Midbrain (tissue), 1 donor: Measurements from ENCODE around the gene TSR1.

Experiments
- DNase-seq: peaks from one replicate; lab custom pipeline; 2025; lab: John Stamatoyannopoulos, UW

Gene TSR1

GRCh38 chr17:2336215-2336851 is at the start of gene TSR1:
Gene TSR1, minus strand, starts transcription at chr17:2336457. Its CDS starts 30 bp downstream, at chr17:2336427.
- peak; percentile 94 for DNase-seq

GRCh38 chr17:2385240-2386210 is 49.3 kb upstream of the TSR1 start:
- no peak for DNase-seq

GRCh38 chr17:2384439-2385127 is 48.3 kb upstream of the TSR1 start:
- no peak for DNase-seq

GRCh38 chr17:2383628-2384167 is 47.4 kb upstream of the TSR1 start:
- no peak for DNase-seq

GRCh38 chr17:2380950-2381649 is 44.8 kb upstream of the TSR1 start:
- no peak for DNase-seq

GRCh38 chr17:2380226-2380922 is 44.1 kb upstream of the TSR1 start:
- DNase-seq = no peak

GRCh38 chr17:2379489-2380225 is 43.4 kb upstream of the TSR1 start:
- DNase-seq = no peak

- DNase-seq = no peak
These were observed 42.6 kb upstream of the TSR1 start for GRCh38 chr17:2378905-2379304.

GRCh38 chr17:2377659-2378058 is 41.4 kb upstream of the TSR1 start:
- no peak for DNase-seq

GRCh38 chr17:2376107-2376506 is 39.9 kb upstream of the TSR1 start:
- DNase-seq = no peak

GRCh38 chr17:2375406-2375805 is 39.1 kb upstream of the TSR1 start:
- DNase-seq = no peak

GRCh38 chr17:2374549-2375285 is 38.5 kb upstream of the TSR1 start:
- no peak for DNase-seq

GRCh38 chr17:2373179-2373578 is 36.9 kb upstream of the TSR1 start:
- DNase-seq = no peak

GRCh38 chr17:2372681-2373080 is 36.4 kb upstream of the TSR1 start:
- DNase-seq = no peak

GRCh38 chr17:2372180-2372579 is 35.9 kb upstream of the TSR1 start:
- no peak for DNase-seq

- DNase-seq = no peak
These were observed 35.2 kb upstream of the TSR1 start for GRCh38 chr17:2371183-2372130.

- no peak for DNase-seq
These were observed 33.9 kb upstream of the TSR1 start for GRCh38 chr17:2370211-2370589.

GRCh38 chr17:2369551-2370210 is 33.4 kb upstream of the TSR1 start:
- no peak for DNase-seq
